Esophagus (tissue), 2 donors: ENCODE measurements around the gene TMEM219. TPM values are rescaled to one million over a fixed set of nuclear protein-coding genes. Genes with fewer than 3 reads are reported as not detected.

ENCODE experiments used
- H3K27ac ChIP-seq, 2 donors: one replicate each; pipeline ENCODE4 v1.5.1; 2013; ENCODE audit warnings: low read depth in 2 of 2, mild to moderate bottlenecking in 2 of 2, inconsistent platforms in 1 of 2, low read length in 1 of 2, moderate library complexity in 1 of 2
- H3K27me3 ChIP-seq, 2 donors: one replicate each; pipeline ENCODE4 v1.6.1; 2013; ENCODE audit warnings: low read length in 2 of 2, control low read depth in 1 of 2, mild to moderate bottlenecking in 1 of 2; ENCODE audit not compliant: insufficient read depth in 2 of 2, control insufficient read depth in 1 of 2
- H3K36me3 ChIP-seq, 2 donors: one replicate each; pipeline ENCODE4 v1.6.1; 2013; ENCODE audit warnings: low read length in 1 of 2; ENCODE audit not compliant: control insufficient read depth in 2 of 2, insufficient read depth in 2 of 2
- H3K4me1 ChIP-seq, 2 donors: one replicate each; pipeline ENCODE4 v1.6.1; 2013; ENCODE audit warnings: low read length in 1 of 2; ENCODE audit not compliant: control insufficient read depth in 2 of 2, insufficient read depth in 2 of 2
- H3K4me3 ChIP-seq, 2 donors: one replicate each; pipeline ENCODE4 v1.5.1; 2013; ENCODE audit warnings: low read length in 2 of 2, mild to moderate bottlenecking in 2 of 2, low read depth in 1 of 2, moderate library complexity in 1 of 2
- H3K9me3 ChIP-seq, 2 donors: one replicate each; pipeline ENCODE4 v1.6.1; 2013; ENCODE audit warnings: mild to moderate bottlenecking in 2 of 2, low read depth in 1 of 2, low read length in 1 of 2, moderate library complexity in 1 of 2; ENCODE audit not compliant: control insufficient read depth in 2 of 2, insufficient read depth in 1 of 2
- WGBS, 2 donors: extraction: QIAGEN DNeasy Blood & Tissue Kit; methylation state at CpG; one replicate each; pipeline ENCODE4 v1.1.7; 2013; 5-methylcytosine and 5-hydroxymethylcytosine counted together
- polyA plus RNA-seq, 2 donors: library from polyadenylated mRNA; stranded (reverse); fragments of 200-250 nt; gene quantifications; one replicate each; pipeline ENCODE4 v1.2.3, GENCODE V29; 2013
- donor health status: healthy with polysubstance abuse.
- donor health status: Bipolar disorder and iron deficiency.

The TMEM219 gene
- polyA plus RNA-seq, 2 donors: 61.1 to 83.4 TPM

GRCh38 chr16:29978081-29978480 is 16.2 kb downstream of the TMEM219 start:
- WGBS, 2 donors: 93 to 95% methylated on average over 9 of the region's 9 CpGs
- H3K4me1 ChIP-seq: peaks cover 10 to 16% of the 10 kb centered on the region in 2 donors

GRCh38 chr16:29978564-29979270 is 16.8 kb downstream of the TMEM219 start:
- WGBS, 2 donors: 90% methylated on average over 9 of the region's 9 CpGs
- Histone ChIP-seq H3K27me3 (no peaks in the 10 kb centered on the region), H3K27ac (no peak overlapping the region), H3K4me1 (peaks cover 7 to 16% of the 10 kb centered on the region in 2 donors), H3K4me3 (no peak overlapping the region), H3K9me3 (no peaks in the 10 kb centered on the region), H3K36me3 (peaks cover 31 to 44% of the 10 kb centered on the region in 2 donors)

More at GRCh38 chr16:29978081-29978480, 16.2 kb downstream of the TMEM219 start:
- H3K9me3 ChIP-seq: no peaks in the 10 kb centered on the region
- H3K36me3 ChIP-seq: peaks cover 25 to 38% of the 10 kb centered on the region in 2 donors
- no peak overlapping the region for H3K27ac ChIP-seq
- H3K27me3 ChIP-seq: no peaks in the 10 kb centered on the region
- H3K4me3 ChIP-seq: no peak overlapping the region

GRCh38 chr16:29982560-29983419 is 20.9 kb downstream of the TMEM219 start:
- peaks cover 45 to 79% of the 10 kb centered on the region in 2 donors for H3K36me3 ChIP-seq
- no peaks in the 10 kb centered on the region for H3K27me3 ChIP-seq
- H3K4me3 ChIP-seq: no peak overlapping the region
- WGBS, 2 donors: 86 to 88% methylated on average over 21 to 24 of the region's 24 CpGs
- no peaks in the 10 kb centered on the region for H3K9me3 ChIP-seq
- H3K27ac ChIP-seq: no peak overlapping the region
- no peaks in the 10 kb centered on the region for H3K4me1 ChIP-seq

- Histone ChIP-seq H3K36me3 (peaks cover 37 to 79% of the 10 kb centered on the region in 2 donors), H3K4me3 (no peak overlapping the region), H3K4me1 (no peaks in the 10 kb centered on the region), H3K27me3 (no peaks in the 10 kb centered on the region), H3K9me3 (no peaks in the 10 kb centered on the region), H3K27ac (no peak overlapping the region)
- 86 to 89% methylated on average over 12 of the region's 12 CpGs for WGBS, 2 donors
Measured at GRCh38 chr16:29983420-29984136, 21.7 kb downstream of the TMEM219 start.

- no peaks in the 10 kb centered on the region for H3K9me3 ChIP-seq
- peaks cover 35 to 77% of the 10 kb centered on the region in 2 donors for H3K36me3 ChIP-seq
- no peaks in the 10 kb centered on the region for H3K4me1 ChIP-seq
- H3K4me3 ChIP-seq: no peak overlapping the region
- H3K27me3 ChIP-seq: no peaks in the 10 kb centered on the region
- WGBS, 2 donors: 85 to 87% methylated on average over 6 of the region's 6 CpGs
- no peak overlapping the region for H3K27ac ChIP-seq
Measured at GRCh38 chr16:29984137-29984763, 22.4 kb downstream of the TMEM219 start.

GRCh38 chr16:29984764-29985147 is 22.9 kb downstream of the TMEM219 start:
- H3K36me3 ChIP-seq: peaks cover 31 to 74% of the 10 kb centered on the region in 2 donors
- WGBS, 2 donors: 87 to 92% methylated on average over 5 of the region's 5 CpGs
- no peaks in the 10 kb centered on the region for H3K27me3 ChIP-seq
- no peaks in the 10 kb centered on the region for H3K9me3 ChIP-seq
- no peaks in the 10 kb centered on the region for H3K4me1 ChIP-seq
- H3K4me3 ChIP-seq: no peak overlapping the region
- no peak overlapping the region for H3K27ac ChIP-seq

GRCh38 chr16:29985271-29985811 is 23.5 kb downstream of the TMEM219 start:
- Histone ChIP-seq H3K27me3 (no peaks in the 10 kb centered on the region), H3K9me3 (no peaks in the 10 kb centered on the region), H3K4me1 (no peaks in the 10 kb centered on the region), H3K36me3 (peaks cover 31 to 69% of the 10 kb centered on the region in 2 donors), H3K27ac (no peak overlapping the region), H3K4me3 (no peak overlapping the region)
- WGBS, 2 donors: 95 to 96% methylated on average over 28 of the region's 28 CpGs

- H3K4me3 ChIP-seq: no peak overlapping the region
- H3K27ac ChIP-seq: no peak overlapping the region
- 94% methylated on average over 20 of the region's 20 CpGs for WGBS, 2 donors
- H3K36me3 ChIP-seq: peaks cover 31 to 76% of the 10 kb centered on the region in 2 donors
- no peaks in the 10 kb centered on the region for H3K27me3 ChIP-seq
- no peaks in the 10 kb centered on the region for H3K9me3 ChIP-seq
- H3K4me1 ChIP-seq: no peaks in the 10 kb centered on the region
Measured at GRCh38 chr16:29986231-29986630, 24.4 kb downstream of the TMEM219 start.

GRCh38 chr16:29986931-29987330 is 25.1 kb downstream of the TMEM219 start:
- Histone ChIP-seq H3K27me3 (no peaks in the 10 kb centered on the region), H3K9me3 (no peaks in the 10 kb centered on the region), H3K4me3 (no peak overlapping the region), H3K4me1 (no peaks in the 10 kb centered on the region), H3K27ac (no peak overlapping the region), H3K36me3 (peaks cover 28 to 72% of the 10 kb centered on the region in 2 donors)
- WGBS, 2 donors: 88 to 92% methylated on average over 3 to 5 of the region's 5 CpGs
